ENCODE results near the gene MPG. TPM values are rescaled to one million over a fixed set of nuclear protein-coding genes. Genes with fewer than 3 reads are reported as not detected.
"Not testable (repeated sequence)": the region's sequence is repeated elsewhere in the genome, so short reads cannot be mapped to it uniquely, and the experiment has no call there.

Gene MPG
- total RNA-seq, 1 experiment from 2014 or later, result 62.8 TPM

- POLR2A ChIA-PET, result interaction anchor here (1.3 kb wide), 1 partner anchor 9 kb away, joined by 5 read pairs; the partner anchor contains the start of genes POLR3K and SNRNP25
- H3K9me3 Mint-ChIP-seq (ENCODE audit: unreplicated experiment), result no peaks in the 10 kb centered on the region
- no peak overlapping the region for H3K4me3 Mint-ChIP-seq (ENCODE audit: unreplicated experiment)
These were observed 33.4 kb upstream of the MPG start for GRCh38 chr16:44655-45054.

GRCh38 chr16:45454-45853, 32.6 kb upstream of the MPG start:
- CTCF ChIA-PET, result interaction anchor here (0.5 to 0.7 kb wide), 2 partner anchors 11 to 387 kb away, joined by 3 read pairs; no protein-coding TSS in a partner anchor
- no TSS peak for BruUV-seq (replicated peaks)

More at GRCh38 chr16:44655-45054, 33.4 kb upstream of the MPG start:
- DNase-seq (ENCODE audit: unreplicated experiment), result no peak
- peaks cover 66% of the 10 kb centered on the region for H3K36me3 Mint-ChIP-seq (ENCODE audit: insufficient read depth, unreplicated experiment)
- no peak overlapping the region for H3K27ac Mint-ChIP-seq (ENCODE audit: low read depth, unreplicated experiment)
- no TSS peak for BruUV-seq (replicated peaks)
- CTCF ChIA-PET, result interaction anchor here (0.5 to 1.2 kb wide), 2 partner anchors 22 to 361 kb away, joined by 3 read pairs; no protein-coding TSS in a partner anchor
- no peaks in the 10 kb centered on the region for H3K4me1 Mint-ChIP-seq (ENCODE audit: insufficient read depth, unreplicated experiment)
- H3K27me3 Mint-ChIP-seq (ENCODE audit: insufficient read depth, unreplicated experiment), result no peaks in the 10 kb centered on the region
- no peak for TF ChIP-seq CTCF (IDR thresholded peaks at IDR 0.05; ENCODE audit: unreplicated experiment)
- intact Hi-C loops (cut with micrococcal nuclease), result no loop called here

DNA sequence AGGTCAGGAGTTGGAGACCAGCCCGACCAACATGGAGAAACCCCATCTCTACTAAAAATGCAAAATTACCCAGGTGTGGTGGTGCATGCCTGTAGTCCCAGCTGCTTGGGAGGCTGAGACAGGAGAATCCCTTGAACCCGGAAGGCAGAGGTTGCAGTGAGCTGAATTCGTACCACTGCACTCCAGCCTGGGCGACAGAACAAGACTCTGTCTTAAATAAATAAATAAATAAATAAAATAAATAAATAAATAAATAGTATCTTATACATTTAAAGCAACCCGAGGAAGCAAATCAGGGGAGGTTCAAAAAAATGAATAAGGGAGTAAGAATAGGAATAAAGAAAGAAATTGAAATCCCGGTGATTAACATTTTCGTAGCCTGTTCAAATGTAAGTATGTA, 31.5 kb upstream of the MPG start:
- CTCF ChIA-PET, result not testable (repeated sequence)

More at GRCh38 chr16:45454-45853, 32.6 kb upstream of the MPG start:
- Mint-ChIP-seq H3K27me3 (ENCODE audit: insufficient read depth, unreplicated experiment) (no peaks in the 10 kb centered on the region), H3K4me1 (ENCODE audit: insufficient read depth, unreplicated experiment) (no peaks in the 10 kb centered on the region), H3K36me3 (ENCODE audit: insufficient read depth, unreplicated experiment) (peaks cover 73% of the 10 kb centered on the region), H3K27ac (ENCODE audit: low read depth, unreplicated experiment) (no peak overlapping the region), H3K4me3 (ENCODE audit: unreplicated experiment) (no peak overlapping the region), H3K9me3 (ENCODE audit: unreplicated experiment) (no peaks in the 10 kb centered on the region)
- TF ChIP-seq CTCF (IDR thresholded peaks at IDR 0.05; ENCODE audit: unreplicated experiment), result no peak
- intact Hi-C loops (cut with micrococcal nuclease), result no loop called here
- no peak for DNase-seq (ENCODE audit: unreplicated experiment)
- POLR2A ChIA-PET, result interaction anchor here (1.3 kb wide), 1 partner anchor 8 kb away, joined by 5 read pairs; the partner anchor contains the start of genes POLR3K and SNRNP25

DNA sequence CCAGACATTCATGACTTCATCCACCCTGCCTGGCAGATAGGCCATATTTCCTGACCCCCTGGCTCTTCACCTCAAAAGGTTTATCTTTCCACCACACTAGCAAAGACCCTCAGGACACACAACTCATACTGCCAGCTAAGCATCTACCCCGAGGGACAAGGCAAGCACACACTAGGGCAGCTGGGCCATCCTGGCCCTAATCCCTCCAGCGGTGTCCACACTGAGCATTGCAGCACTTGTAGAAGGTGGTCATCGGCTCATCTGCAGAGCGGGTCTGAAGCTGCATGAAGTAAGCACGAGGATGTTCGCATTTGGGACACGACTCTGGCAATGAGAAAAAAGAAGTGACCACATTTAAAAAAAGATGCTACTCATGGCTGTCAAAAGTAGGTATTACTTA, 30.8 kb upstream of the MPG start:
- intact Hi-C loops (cut with micrococcal nuclease), result no loop called here
- no peak overlapping the region for H3K27ac Mint-ChIP-seq (ENCODE audit: low read depth, unreplicated experiment)
- ChIA-PET CTCF (no interaction called here), POLR2A (interaction anchor here (1.9 kb wide), 1 partner anchor 25 kb away, joined by 7 read pairs; no protein-coding TSS in a partner anchor)
- peaks cover 64% of the 10 kb centered on the region for H3K36me3 Mint-ChIP-seq (ENCODE audit: insufficient read depth, unreplicated experiment)
- H3K4me1 Mint-ChIP-seq (ENCODE audit: insufficient read depth, unreplicated experiment), result no peaks in the 10 kb centered on the region
- H3K27me3 Mint-ChIP-seq (ENCODE audit: insufficient read depth, unreplicated experiment), result no peaks in the 10 kb centered on the region
- H3K9me3 Mint-ChIP-seq (ENCODE audit: unreplicated experiment), result no peaks in the 10 kb centered on the region
- no peak for DNase-seq (ENCODE audit: unreplicated experiment)
- H3K4me3 Mint-ChIP-seq (ENCODE audit: unreplicated experiment), result no peak overlapping the region
- no peak for TF ChIP-seq CTCF (IDR thresholded peaks at IDR 0.05; ENCODE audit: unreplicated experiment)
- no TSS peak for BruUV-seq (replicated peaks)

More for the DNA sequence above, 31.5 kb upstream of the MPG start:
- intact Hi-C loops (cut with micrococcal nuclease); H3K27ac Mint-ChIP-seq (ENCODE audit: low read depth, unreplicated experiment); H3K9me3 Mint-ChIP-seq (ENCODE audit: unreplicated experiment); H3K4me3 Mint-ChIP-seq (ENCODE audit: unreplicated experiment); BruUV-seq (replicated peaks); H3K4me1 Mint-ChIP-seq (ENCODE audit: insufficient read depth, unreplicated experiment); DNase-seq (ENCODE audit: unreplicated experiment); H3K27me3 Mint-ChIP-seq (ENCODE audit: insufficient read depth, unreplicated experiment): not testable (repeated sequence)
- POLR2A ChIA-PET, result interaction anchor here (1.9 kb wide), 1 partner anchor 25 kb away, joined by 7 read pairs; no protein-coding TSS in a partner anchor
- peaks cover 71% of the 10 kb centered on the region for H3K36me3 Mint-ChIP-seq (ENCODE audit: insufficient read depth, unreplicated experiment)

Data from MCF 10A (cell line).